SK-N-SH (cell line): ENCODE results near the gene LINGO4. TPM values are rescaled to one million over a fixed set of nuclear protein-coding genes. Genes with fewer than 3 reads are reported as not detected.

Experiments used
- CTCF ChIA-PET: fragments of 300-600, 350-600 bp; formaldehyde crosslinking; extraction: SDS; loops from one replicate; lab custom pipeline; 2021; lab: Yijun Ruan, JAX
- POLR2A ChIA-PET: fragments of 350-600 bp; sonication (Branson Sonifier 250); formaldehyde crosslinking; extraction: SDS; loops from one replicate; lab custom pipeline; 2020; ENCODE audit warnings: antibody characterized with exemption, inconsistent platforms; lab: Yijun Ruan, JAX
- DNase-seq: peaks from one replicate; pipeline ENCODE4 v3.0.0; 2012
- H2AFZ ChIP-seq: fragments of 200-600 bp; sonication (generic); 2 replicates; pipeline ENCODE4 v1.8.1; 2016; ENCODE audit warnings: antibody characterized with exemption, mild to moderate bottlenecking, low read depth
- H3F3A ChIP-seq: fragments of 200-600 bp; sonication (generic); replicated peaks from 2 replicates; pipeline ENCODE3; 2016; ENCODE audit warnings: antibody characterized with exemption, mild to moderate bottlenecking; ENCODE audit not compliant: insufficient read depth
- H3K27ac ChIP-seq, 2 experiments: fragments of 200-500 bp in 1 of 2; fragments of 200-600 bp in 1 of 2; sonication (Bioruptor generic) in 1 of 2; sonication (generic), shearing (Covaris generic) in 1 of 2; 2 replicates each; pipeline versions ENCODE4 v1.5.1 to v1.6.1; 2014 to 2016; ENCODE audit warnings: low read depth in 2 of 2, inconsistent platforms in 1 of 2, low read length in 1 of 2, mild to moderate bottlenecking in 1 of 2, mixed read lengths in 1 of 2
- H3K27me3 ChIP-seq: fragments of 200-600 bp; sonication (generic), shearing (Covaris generic); 2 replicates; pipeline ENCODE4 v1.6.1; 2016; ENCODE audit warnings: mixed run types; ENCODE audit not compliant: insufficient read depth
- H3K36me3 ChIP-seq, 2 experiments: fragments of 200-500 bp in 1 of 2; fragments of 200-600 bp in 1 of 2; sonication (Bioruptor generic) in 1 of 2; sonication (generic) in 1 of 2; replicated peaks in 1 of 2; 2 replicates each; pipeline versions ENCODE3 to v1.5.1; 2014 to 2016; ENCODE audit warnings: low read length in 1 of 2, mild to moderate bottlenecking in 1 of 2; ENCODE audit not compliant: insufficient read depth in 2 of 2, control insufficient read depth in 1 of 2
- H3K4me1 ChIP-seq, 2 experiments: fragments of 200-500 bp in 1 of 2; fragments of 200-600 bp in 1 of 2; sonication (Bioruptor generic) in 1 of 2; sonication (generic), shearing (Covaris generic) in 1 of 2; 2 replicates each; pipeline versions ENCODE4 v1.5.1 to v1.6.1; 2014 to 2016; ENCODE audit warnings: low read depth in 1 of 2, low read length in 1 of 2, mixed run types in 1 of 2; ENCODE audit not compliant: insufficient read depth in 2 of 2, control insufficient read depth in 1 of 2
- H3K4me2 ChIP-seq: fragments of 200-600 bp; sonication (generic), shearing (Covaris generic); 2 replicates; pipeline ENCODE4 v1.6.1; 2017; ENCODE audit warnings: mixed run types
- H3K4me3 ChIP-seq, 2 experiments: fragments of 200-500 bp in 1 of 2; fragments of 200-600 bp in 1 of 2; sonication (Bioruptor generic) in 1 of 2; sonication (generic), shearing (Covaris generic) in 1 of 2; 2 replicates each; pipeline versions ENCODE4 v1.5.1 to v1.8.1; 2014 to 2016; ENCODE audit warnings: low read depth in 2 of 2, inconsistent platforms in 1 of 2, low read length in 1 of 2, mild to moderate bottlenecking in 1 of 2, mixed read lengths in 1 of 2, moderate library complexity in 1 of 2
- H3K79me2 ChIP-seq: fragments of 200-600 bp; sonication (generic); 2 replicates; pipeline ENCODE4 v1.8.1; 2017; ENCODE audit warnings: mild to moderate bottlenecking; ENCODE audit not compliant: insufficient read depth
- H3K9ac ChIP-seq: fragments of 200-600 bp; sonication (generic); 2 replicates; pipeline ENCODE4 v1.6.1; 2017; ENCODE audit warnings: mixed run types
- H3K9me2 ChIP-seq: fragments of 200-600 bp; sonication (generic); 2 replicates; pipeline ENCODE4 v1.6.1; 2017; ENCODE audit warnings: mixed run types
- H3K9me3 ChIP-seq: fragments of 200-600 bp; sonication (generic); 2 replicates; pipeline ENCODE4 v1.6.1; 2017; ENCODE audit warnings: mixed run types, mild to moderate bottlenecking, moderate library complexity
- H4K20me1 ChIP-seq: fragments of 200-600 bp; sonication (generic); 2 replicates; pipeline ENCODE4 v1.6.1; 2017; ENCODE audit warnings: mild to moderate bottlenecking, mixed run types; ENCODE audit not compliant: insufficient read depth
- CHD2 ChIP-seq: fragments of 150-350 bp; IDR thresholded peaks from 2 replicates; pipeline ENCODE4 v1.6.1; 2018; ENCODE audit warnings: low read length; ENCODE audit not compliant: partially characterized antibody
- ELF1 ChIP-seq: IDR thresholded peaks from 2 replicates; pipeline ENCODE4 v1.4.0; 2012
- EP300 ChIP-seq, 2 experiments: IDR thresholded peaks; 2 replicates each; pipeline versions ENCODE4 v1.4.0 to v1.6.1; 2012; ENCODE audit warnings: borderline replicate concordance in 1 of 2, low read depth in 1 of 2, low read length in 1 of 2
- FOXM1 ChIP-seq: IDR thresholded peaks from 2 replicates; pipeline ENCODE4 v1.4.0; 2012; ENCODE audit warnings: low read depth, mild to moderate bottlenecking
- GATA2 ChIP-seq: sonication (generic); formaldehyde crosslinking; IDR thresholded peaks from 2 replicates; pipeline ENCODE4 v1.5.0; 2020; ENCODE audit warnings: mild to moderate bottlenecking, missing genetic modification reagents
- JUND ChIP-seq: IDR thresholded peaks from 2 replicates; pipeline ENCODE4 v1.4.0; 2012
- NFIC ChIP-seq: IDR thresholded peaks from 2 replicates; pipeline ENCODE4 v1.4.0; 2012; ENCODE audit warnings: borderline replicate concordance
- NRF1 ChIP-seq: IDR thresholded peaks from 2 replicates; pipeline ENCODE4 v1.6.1; 2012; ENCODE audit warnings: low read depth, mild to moderate bottlenecking, low read length
- POLR2AphosphoS5 ChIP-seq: IDR thresholded peaks from 2 replicates; pipeline ENCODE4 v1.6.1; 2012; ENCODE audit warnings: low read depth, low read length
- SIN3A ChIP-seq: IDR thresholded peaks from 2 replicates; pipeline ENCODE4 v1.6.1; 2012; ENCODE audit warnings: low read depth, mild to moderate bottlenecking, low read length, moderate library complexity, borderline replicate concordance
- TAF1 ChIP-seq: IDR thresholded peaks from 2 replicates; pipeline ENCODE4 v1.6.1; 2012; ENCODE audit warnings: low read depth, mild to moderate bottlenecking, low read length, moderate library complexity, borderline replicate concordance
- TEAD4 ChIP-seq: IDR thresholded peaks from 2 replicates; pipeline ENCODE4 v1.4.0; 2012; ENCODE audit warnings: mild to moderate bottlenecking, borderline replicate concordance; ENCODE audit not compliant: insufficient read depth
- WGBS: methylation state at CpG from one replicate; pipeline ENCODE4 v1.1.6; 2017; ENCODE audit warnings: low lambda C conversion rate; 5-methylcytosine and 5-hydroxymethylcytosine counted together
- polyA plus RNA-seq, 3 experiments: library from polyadenylated mRNA; depleted of rRNA; stranded (reverse); fragments of >200 nt; gene quantifications; 2 replicates each; pipeline ENCODE4 v1.2.3, GENCODE V29; 2012
- TF ChIP-seq, protein P1 (sequence below): IDR thresholded peaks from 2 replicates; pipeline ENCODE4 v1.4.0; 2012; ENCODE audit warnings: low read depth
- TF ChIP-seq, protein P2 (sequence below): IDR thresholded peaks from 2 replicates; pipeline ENCODE4; 2012
- TF ChIP-seq, protein P3 (sequence below): fragments of 150-350 bp; IDR thresholded peaks from 2 replicates; pipeline ENCODE4 v1.6.1; 2016; ENCODE audit warnings: mild to moderate bottlenecking, low read depth, low read length

The LINGO4 gene
- polyA plus RNA-seq, 1 of the 3 experiments (the other 2 are of a cell fraction): not detected

DNA sequence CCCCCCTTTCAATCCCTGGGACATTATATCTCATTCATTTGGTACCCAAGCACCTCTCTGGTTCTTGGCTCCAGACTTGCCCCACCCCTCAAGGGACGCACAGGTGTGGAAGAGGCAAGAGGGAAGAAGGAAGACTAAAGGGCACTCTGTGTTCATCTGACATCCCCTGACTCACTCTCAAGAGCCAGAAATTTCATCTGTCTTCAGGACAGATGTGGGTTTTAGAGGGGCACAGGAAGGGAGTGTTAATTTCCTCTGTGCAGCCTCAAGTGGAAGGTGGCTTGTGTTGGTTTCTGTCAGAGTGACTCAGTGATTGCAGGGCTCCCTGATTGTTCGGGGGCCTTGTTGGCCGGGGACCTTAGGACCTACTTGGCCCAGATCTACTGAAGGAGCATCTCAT is 32.0 kb upstream of the LINGO4 start:
- POLR2A ChIA-PET: no interaction called here
- Histone ChIP-seq H3K4me1 (peaks cover 0 to 19% of the 10 kb centered on the region in 2 experiments; a peak in 1 of 4 replicates), H4K20me1 (no peaks in the 10 kb centered on the region), H3K9me3 (no peaks in the 10 kb centered on the region), H3K27ac (no peak overlapping the region), H3K36me3 (no peaks in the 10 kb centered on the region), H3F3A (no peaks in the 10 kb centered on the region), H3K4me3 (no peak overlapping the region), H3K79me2 (no peaks in the 10 kb centered on the region), H2AFZ (no peak overlapping the region), H3K9me2 (no peaks in the 10 kb centered on the region), H3K4me2 (no peak overlapping the region), H3K27me3 (no peaks in the 10 kb centered on the region), H3K9ac (no peak overlapping the region)
- CTCF ChIA-PET: interaction anchor here (0.6 to 3.8 kb wide), 44 partner anchors 9 to 536 kb away, joined by 3 to 50 read pairs (median 5); partner anchors contain the start of genes CELF3, MRPL9, TDRKH and THEM5
- 73% methylated on average over 3 of the region's 3 CpGs for WGBS
- DNase-seq: no peak
- TF ChIP-seq POLR2AphosphoS5 (no peak), TEAD4 (no peak), GATA2 (no peak), EP300 (IDR thresholded peaks at IDR 0.05; ENCODE audit: borderline replicate concordance in 1 of 2, low read depth in 1 of 2, low read length in 1 of 2) (no peak), ELF1 (no peak), NRF1 (no peak), SIN3A (no peak), CHD2 (no peak), FOXM1 (no peak)
- TF ChIP-seq, protein P1, sequence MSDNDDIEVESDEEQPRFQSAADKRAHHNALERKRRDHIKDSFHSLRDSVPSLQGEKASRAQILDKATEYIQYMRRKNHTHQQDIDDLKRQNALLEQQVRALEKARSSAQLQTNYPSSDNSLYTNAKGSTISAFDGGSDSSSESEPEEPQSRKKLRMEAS: no peak
- TF ChIP-seq, protein P2, sequence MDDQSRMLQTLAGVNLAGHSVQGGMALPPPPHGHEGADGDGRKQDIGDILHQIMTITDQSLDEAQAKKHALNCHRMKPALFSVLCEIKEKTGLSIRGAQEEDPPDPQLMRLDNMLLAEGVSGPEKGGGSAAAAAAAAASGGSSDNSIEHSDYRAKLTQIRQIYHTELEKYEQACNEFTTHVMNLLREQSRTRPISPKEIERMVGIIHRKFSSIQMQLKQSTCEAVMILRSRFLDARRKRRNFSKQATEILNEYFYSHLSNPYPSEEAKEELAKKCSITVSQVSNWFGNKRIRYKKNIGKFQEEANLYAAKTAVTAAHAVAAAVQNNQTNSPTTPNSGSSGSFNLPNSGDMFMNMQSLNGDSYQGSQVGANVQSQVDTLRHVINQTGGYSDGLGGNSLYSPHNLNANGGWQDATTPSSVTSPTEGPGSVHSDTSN: no peak

DNA sequence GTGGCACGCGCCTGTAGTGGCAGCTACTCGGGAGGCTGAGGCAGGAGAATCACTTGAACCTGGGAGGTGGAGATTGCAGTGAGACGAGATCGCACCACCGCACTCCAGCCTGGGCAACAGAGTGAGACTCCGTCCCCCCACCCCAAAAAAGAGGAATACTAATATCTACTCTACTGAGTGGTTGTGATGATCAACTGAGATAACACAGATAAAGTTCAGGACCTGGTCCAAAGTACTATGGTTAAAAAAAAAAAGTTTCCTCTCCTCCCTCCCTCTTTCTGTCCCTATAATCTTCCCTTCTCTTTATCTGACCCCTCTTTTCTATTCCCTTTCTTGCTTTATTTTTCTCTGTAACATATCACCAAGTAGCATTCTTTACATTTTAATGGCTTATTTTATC is 30.4 kb upstream of the LINGO4 start:
- POLR2A ChIA-PET: interaction anchor here (0.7 to 1.2 kb wide), 2 partner anchors 33 to 325 kb away, joined by 3 read pairs; no protein-coding TSS in a partner anchor
- Histone ChIP-seq H3K27me3 (no peaks in the 10 kb centered on the region), H3K9ac (no peak overlapping the region), H4K20me1 (no peaks in the 10 kb centered on the region), H2AFZ (no peak overlapping the region), H3K9me2 (no peaks in the 10 kb centered on the region), H3K4me3 (no peak overlapping the region), H3K4me2 (no peak overlapping the region), H3K4me1 (peaks cover 0 to 26% of the 10 kb centered on the region in 2 experiments; a peak in 1 of 4 replicates), H3K36me3 (no peaks in the 10 kb centered on the region), H3K79me2 (no peaks in the 10 kb centered on the region), H3K27ac (no peak overlapping the region), H3K9me3 (no peaks in the 10 kb centered on the region), H3F3A (no peaks in the 10 kb centered on the region)
- CTCF ChIA-PET: interaction anchor here (0.6 to 3.8 kb wide), 42 partner anchors 8 to 535 kb away, joined by 3 to 50 read pairs (median 5); partner anchors contain the start of genes CELF3, MRPL9, TDRKH and THEM5
- TF ChIP-seq TAF1: no peak
- TF ChIP-seq, protein P3, sequence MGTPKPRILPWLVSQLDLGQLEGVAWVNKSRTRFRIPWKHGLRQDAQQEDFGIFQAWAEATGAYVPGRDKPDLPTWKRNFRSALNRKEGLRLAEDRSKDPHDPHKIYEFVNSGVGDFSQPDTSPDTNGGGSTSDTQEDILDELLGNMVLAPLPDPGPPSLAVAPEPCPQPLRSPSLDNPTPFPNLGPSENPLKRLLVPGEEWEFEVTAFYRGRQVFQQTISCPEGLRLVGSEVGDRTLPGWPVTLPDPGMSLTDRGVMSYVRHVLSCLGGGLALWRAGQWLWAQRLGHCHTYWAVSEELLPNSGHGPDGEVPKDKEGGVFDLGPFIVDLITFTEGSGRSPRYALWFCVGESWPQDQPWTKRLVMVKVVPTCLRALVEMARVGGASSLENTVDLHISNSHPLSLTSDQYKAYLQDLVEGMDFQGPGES: no peak
- no peak for TF ChIP-seq SIN3A
- TF ChIP-seq JUND: no peak
- no peak for TF ChIP-seq NFIC
- TF ChIP-seq FOXM1: no peak
- TF ChIP-seq TEAD4: no peak
- no peak for TF ChIP-seq POLR2AphosphoS5
- DNase-seq: no peak
- 88% methylated on average over 7 of the region's 7 CpGs for WGBS
